Stimulated activated CD8-positive, alpha-beta memory T cell treated with anti-CD3 and anti-CD28 coated beads, Interleukin-2, amount 100 ng/mL, for 48 hours (primary cell): Measurements from ENCODE around the gene STOM.
A peak's percentile ranks its signal among the peaks of the same experiment; 100 is the strongest.
"Not testable (repeated sequence)": the region's sequence is repeated elsewhere in the genome, so short reads cannot be mapped to it uniquely, and the experiment has no call there.

ENCODE experiments used
- DNase-seq, 2 donors: peaks; one replicate each; pipeline ENCODE4 v3.0.0-alpha.2; 2020; ENCODE audit warnings: low read depth in 2 of 2

The STOM gene, protein sequence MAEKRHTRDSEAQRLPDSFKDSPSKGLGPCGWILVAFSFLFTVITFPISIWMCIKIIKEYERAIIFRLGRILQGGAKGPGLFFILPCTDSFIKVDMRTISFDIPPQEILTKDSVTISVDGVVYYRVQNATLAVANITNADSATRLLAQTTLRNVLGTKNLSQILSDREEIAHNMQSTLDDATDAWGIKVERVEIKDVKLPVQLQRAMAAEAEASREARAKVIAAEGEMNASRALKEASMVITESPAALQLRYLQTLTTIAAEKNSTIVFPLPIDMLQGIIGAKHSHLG

DNA sequence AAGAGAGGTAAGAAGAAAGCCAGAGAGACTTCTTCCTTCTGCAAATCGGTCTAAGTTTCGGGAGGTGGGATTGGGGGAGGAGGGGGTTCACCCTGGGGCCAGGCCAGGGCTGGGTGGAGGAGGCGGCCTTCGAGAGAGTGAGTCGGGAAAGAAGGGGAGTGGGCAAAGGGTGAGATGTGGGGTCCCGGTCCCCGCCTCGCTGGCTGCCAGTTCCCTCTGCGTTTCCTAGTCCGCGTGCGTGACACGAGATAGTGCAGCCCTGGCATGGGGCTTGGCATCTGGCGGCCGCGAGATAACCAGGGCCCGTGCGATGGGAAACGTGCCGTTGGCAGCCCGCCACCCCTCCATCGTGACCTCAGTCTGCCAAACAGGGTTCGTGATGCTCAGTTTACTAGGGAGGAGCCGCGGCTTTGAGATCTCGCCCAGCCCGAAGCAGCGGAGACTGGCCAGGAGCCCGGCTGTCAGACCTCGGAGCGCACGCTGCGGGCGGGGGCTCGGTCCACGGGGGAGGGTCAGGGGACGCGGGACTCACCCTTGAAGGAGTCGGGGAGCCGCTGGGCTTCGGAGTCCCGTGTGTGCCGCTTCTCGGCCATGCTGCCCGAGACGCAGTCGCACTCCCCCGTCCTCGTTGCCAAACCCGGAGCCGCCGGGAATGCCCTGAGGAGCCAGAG, at the start of gene STOM:
Gene STOM, minus strand, starts transcription at position 656 of the 671 bp plus-strand sequence. Its CDS starts 63 bp downstream, at position 593.
- peak in 1 of 2 donors; percentile 40 for DNase-seq

DNA sequence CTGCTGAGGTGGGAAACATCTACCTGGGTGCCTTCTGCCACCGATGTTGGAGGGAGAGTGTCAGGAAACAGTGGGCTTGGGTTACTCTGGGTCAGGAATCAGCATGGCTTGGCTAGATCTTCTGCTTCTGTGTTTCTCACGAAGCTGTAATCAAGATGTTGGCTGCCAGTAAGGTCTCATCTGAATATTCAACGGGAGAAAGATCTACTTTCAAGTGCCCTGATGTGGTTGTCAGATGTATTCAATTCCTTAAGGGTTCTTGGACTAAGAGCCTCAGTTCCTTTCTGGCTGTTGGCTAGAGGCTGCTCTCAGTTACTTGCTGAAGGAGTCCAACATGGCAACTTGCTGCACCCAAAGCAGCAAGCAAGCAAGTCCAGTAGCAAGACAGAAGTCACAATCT, 41.9 kb upstream of the STOM start:
- DNase-seq, result no peak

DNA sequence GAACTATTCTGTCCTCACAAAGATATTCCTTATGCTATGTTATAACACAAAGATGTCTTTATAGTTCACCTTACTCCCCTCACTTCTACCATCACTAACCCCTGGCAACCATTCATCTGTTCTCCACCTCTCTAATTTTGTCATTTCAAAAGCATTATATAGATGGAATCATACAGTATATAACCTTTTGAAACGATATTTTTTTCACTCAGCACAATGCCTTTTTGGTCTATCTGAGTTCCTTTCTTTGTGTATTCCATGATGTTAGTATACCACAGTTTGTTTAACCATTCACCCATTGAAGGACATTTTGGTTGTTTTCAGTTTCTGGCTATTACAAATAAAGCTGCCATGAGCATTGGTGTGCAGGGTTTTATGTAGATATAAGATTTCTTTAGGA, 35.8 kb upstream of the STOM start:
- DNase-seq, result no peak

DNA sequence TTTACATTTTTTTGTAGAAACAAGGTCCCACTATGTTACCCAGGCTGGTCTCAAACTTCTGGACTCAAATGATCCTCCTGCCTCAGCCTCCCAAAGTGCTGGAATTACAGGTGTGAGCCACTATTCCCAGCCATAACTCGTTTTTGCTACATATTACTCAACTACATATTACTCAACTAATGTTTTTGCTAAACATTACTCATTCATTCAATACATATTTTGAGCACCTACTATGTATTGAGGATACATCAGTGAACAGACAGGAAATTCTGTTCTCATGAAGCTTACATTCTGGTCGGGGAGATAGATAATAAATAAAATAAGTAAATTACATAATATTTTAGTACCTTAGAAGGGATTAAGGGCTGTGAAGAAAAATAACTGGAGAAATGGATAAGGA, 34.9 kb upstream of the STOM start:
- DNase-seq, result no peak

DNA sequence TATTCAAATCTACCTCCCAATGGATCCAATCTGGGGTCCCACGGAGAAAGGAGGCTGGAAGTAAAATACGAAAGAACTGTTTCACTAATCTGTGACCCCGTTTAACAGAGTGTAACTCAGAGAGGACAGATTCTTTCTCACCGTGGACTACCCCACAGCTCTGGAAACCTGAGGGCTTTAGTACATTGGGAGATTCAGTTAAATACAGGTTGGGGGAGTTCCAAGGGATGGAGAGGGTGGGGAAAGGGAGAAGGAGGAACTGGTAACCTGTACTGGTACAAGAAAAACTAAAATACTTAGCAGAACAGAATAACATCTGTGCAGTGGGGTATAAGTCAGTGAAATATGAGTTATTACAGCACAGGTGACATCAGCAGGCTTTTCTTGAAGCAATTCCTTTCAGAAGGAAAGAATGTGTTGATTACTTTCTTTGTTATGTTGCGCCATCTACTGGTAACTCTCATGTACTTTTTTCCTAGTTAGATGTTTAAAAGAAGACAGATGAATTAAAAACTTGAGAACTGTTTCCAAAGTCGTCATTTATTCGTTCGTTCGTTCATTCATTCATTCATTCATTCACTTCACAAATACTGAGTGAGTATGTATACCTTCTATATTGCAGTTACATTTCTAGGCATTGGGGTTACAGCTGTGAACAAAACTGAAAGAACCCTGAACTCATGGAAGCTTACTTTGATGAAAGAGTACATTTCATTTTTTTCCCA, 30.0 kb upstream of the STOM start:
- no peak for DNase-seq

DNA sequence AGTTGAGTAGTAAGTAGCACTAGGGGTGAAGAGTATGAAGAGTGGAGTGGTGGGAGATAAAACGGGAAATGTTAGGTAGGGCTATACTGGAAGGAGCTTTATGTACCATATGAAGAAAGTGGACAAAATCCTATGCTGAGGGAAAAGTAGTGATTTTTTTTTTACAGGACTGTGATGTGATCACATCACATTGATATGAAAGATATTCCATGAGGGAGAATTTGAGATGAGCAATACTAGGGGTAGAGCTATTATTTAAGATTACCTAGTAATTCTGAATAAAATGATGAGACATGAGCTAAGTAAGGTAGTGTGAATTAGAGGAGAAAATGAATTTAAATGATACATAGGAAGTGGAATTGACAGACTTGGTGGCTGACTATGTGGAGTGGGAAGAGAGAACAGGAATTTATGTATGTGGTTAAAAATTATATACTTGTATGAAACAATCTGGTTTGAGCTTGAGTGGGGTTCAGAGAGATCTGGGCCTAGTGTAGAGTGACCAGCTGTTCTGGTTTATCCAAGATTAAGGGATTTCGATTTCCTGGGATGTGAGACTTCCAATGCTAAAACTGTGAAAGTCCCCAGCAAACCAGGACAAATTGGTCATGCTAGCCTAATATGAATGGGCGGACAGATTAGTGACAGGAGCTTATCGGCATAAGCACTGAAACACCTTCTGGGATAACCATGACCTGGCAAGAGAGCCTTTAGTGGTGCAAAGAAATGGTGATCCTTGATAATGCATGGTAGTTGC, 29.3 kb upstream of the STOM start:
- DNase-seq, result no peak

DNA sequence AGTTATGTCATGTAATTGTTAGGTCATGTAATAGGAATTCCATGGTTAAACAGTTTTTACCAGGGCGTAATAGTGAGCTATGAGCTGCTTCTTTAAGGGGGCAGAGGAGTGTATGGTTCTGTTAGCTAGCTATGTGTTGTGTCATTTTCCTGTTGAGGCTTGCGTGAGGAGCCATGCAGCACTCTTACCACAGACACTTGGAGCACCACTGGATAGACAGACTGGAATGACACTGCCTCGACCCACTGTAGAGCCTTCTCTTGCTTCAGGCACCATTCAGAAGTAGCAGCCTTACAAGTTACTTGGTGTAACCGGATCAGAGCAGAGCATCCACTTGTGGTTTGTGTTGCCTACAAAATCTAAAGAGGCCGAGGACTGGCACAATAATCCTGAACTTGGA, 28.3 kb upstream of the STOM start:
- DNase-seq, result no peak

DNA sequence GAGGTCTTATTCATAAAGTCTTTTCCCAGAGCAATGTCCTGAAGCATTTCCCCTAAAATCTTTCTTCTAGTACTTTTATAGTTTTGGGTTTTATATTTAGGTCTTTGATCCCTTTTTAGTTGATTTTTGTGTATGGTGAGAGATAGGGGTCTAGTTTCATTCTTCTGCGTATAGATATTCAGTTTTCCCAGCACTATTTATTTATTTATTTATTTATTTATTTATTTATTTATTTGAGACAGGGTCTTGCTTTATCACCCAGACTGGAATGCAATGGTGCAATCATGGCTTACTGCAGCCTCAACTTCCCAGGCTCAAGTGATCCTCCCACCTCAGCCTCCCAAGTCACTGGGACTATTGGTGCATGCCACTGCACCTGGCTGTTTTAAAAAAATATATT, 27.2 kb upstream of the STOM start:
- DNase-seq, result not testable (repeated sequence)

DNA sequence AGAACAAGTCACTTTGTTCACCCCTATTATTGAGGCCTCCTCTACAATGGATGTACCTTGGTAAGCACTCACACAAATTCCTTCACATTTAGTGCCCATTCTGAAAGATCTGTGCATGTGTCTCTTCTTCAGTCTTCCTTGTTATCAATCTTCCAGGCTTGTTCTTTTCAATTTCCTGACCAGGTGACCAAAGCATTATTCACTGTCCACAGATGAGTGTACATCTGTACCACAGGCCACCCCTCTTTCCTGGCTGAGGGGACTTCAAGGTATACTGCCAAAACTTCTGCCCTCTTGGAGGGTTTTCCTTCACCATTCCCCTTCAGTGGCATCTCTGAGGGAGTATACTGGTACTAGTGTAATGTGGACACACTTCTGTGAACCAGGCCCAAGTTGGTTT, 25.5 kb upstream of the STOM start:
- DNase-seq, result no peak

DNA sequence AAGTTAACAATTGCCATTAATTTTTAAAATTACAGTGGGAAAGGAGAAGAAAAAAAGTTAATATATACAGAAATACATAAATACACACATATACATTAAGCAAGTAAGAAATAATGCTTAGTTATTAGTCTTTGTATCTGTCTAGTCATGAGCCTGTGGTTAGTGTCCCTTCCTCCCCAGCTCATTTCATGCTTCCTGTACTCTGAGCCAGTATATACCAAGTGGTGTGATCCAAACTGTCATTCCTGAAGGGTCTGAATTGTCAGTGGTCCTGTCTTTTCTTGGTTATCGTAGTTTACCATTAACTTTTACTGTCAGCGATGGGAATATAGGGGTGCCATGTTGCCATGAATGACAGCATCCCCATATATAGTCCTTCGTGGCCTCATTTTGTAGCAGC, 24.2 kb upstream of the STOM start:
- no peak for DNase-seq

DNA sequence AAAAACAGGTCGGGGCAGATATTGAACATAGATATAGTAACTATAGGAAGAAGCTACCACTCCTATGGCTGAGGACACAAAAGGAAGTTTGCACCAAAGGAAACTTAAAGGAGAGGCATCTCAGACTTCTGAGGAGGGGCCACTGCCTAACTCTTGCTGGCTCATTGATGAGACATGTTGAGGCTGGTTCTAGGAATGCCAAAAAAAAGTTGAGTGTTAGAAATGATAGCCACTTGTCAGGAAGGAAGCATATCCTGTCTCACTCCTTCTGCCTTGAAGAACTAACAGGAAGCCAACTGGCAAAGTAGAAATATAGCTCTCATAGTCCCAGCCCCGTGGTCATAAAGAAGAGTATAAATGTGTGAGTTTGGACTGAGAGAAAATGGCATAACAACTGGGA, 23.3 kb upstream of the STOM start:
- DNase-seq, result no peak

DNA sequence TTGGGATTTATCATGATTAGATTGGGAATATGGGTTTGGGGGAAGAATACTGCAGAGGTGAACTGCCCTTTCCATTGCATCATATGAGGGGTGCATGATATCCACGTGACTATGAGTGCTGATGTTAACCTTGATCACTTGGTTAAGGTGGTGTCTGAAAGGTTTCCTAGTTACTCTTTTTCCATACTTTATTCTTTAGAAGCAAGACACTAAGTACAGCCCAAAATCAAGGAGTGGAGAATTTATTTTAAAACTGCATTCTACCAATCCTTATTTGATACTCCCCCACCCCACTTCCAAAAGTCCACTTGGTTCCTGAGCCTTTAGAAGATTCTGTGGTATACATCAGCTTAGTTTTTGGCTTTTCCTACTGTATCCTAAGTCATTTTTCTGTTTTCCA, 20.3 kb upstream of the STOM start:
- DNase-seq, result no peak

DNA sequence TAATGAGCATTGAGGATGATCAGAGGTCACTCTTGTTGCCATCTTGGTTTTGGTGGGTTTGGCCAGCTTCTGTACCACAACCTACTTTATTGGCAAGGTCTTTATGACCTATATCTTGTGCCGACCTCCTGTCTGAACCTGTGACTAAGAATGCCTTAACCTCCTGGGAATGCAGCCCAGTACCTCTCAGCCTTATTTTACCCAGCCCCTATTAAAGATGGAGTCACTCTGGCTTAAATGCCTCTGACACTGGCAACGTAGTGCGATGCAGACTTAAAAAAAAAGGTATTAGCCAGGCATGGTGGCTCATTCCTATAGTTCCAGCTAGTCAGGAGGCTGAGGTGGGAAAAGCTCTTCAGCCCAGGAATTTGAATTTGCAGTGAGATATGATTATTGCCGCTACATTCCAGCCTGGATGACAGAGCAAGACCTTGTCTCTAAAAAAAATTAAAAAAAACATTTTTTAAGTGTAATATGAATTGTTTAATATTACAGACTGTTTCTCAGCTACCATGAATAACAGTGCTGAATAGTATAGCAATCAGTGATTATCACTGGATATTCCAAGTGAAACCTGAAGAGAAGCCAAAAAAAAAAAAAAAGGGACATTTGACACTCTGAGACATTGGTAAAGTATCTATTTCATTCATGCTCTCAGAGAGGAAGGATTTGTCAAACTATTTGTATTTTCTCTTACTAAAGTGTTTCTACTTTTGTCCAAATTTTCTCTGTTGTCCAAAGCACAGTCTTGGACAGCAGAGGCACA, 18.3 kb upstream of the STOM start:
- no peak for DNase-seq

DNA sequence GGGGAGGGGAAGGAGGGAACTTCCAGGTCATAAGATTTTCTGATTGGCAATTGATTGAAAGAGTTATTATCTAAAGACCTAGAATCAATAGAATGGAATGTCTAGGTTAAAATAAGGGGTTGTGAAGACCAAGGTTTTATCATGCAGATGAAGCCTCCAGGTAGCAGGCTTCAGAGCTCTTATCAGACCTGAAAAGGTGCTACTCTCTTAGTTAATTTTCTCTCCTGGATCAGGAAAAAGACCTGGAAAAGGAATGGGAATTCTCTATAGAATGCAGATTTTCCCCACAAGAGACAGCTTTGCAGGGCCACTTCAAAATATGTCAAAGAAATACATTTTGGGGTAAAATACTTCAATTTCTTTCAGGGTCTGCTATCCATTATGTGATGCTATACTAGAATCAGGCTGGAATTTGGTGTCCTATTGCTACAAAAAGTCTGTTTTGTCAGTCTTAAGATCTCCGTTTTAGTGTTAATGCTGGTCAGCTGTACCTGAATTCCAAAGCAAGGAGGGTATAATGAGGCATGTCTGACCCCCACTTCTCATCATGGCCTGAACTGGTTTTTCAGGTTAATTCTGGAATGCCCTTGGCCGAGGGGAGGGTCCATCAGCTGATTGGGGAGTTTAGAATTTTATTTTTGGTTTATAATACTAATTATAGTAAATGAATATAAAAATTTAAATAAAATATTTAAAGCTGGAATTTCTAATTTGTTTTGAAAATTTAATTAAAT, 16.6 kb upstream of the STOM start:
- DNase-seq, result no peak

DNA sequence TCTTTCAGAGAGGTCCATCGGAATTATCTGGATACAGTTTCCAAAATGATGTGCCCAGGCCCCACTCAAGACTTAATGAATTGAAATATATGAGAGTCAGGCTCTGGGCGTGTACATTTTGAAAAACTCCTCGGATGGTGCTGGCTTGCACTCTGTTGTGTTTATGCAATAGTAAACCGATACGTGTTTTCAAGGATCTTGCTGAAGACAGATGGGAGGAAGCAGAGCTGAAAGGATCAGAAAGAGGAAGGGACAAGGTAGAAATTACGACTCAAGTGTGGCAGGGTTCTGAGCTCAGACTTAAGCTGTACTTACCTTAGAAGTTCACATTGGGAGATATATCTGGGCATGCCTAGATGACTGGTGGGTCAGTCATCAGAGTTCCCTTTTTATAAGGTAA, 13.7 kb upstream of the STOM start:
- no peak for DNase-seq

DNA sequence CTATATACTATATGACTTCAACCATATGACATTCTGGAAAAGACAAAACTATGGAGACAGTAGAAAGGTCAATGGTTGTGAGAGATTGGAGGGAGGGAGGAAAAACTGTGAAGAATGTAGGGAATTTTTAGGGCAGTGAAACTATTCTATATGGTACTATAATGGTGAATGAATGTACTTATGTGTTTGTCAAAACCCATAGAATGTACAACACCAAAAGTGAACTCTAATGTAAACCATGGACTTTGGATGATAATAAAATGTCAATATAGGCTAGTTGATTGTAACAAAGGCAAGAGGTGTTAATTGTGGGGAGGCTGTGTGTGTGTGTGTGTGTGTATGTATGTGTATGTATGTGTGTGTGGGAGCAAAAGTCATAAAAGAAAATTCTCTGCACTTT, 10.8 kb upstream of the STOM start:
- no peak for DNase-seq

DNA sequence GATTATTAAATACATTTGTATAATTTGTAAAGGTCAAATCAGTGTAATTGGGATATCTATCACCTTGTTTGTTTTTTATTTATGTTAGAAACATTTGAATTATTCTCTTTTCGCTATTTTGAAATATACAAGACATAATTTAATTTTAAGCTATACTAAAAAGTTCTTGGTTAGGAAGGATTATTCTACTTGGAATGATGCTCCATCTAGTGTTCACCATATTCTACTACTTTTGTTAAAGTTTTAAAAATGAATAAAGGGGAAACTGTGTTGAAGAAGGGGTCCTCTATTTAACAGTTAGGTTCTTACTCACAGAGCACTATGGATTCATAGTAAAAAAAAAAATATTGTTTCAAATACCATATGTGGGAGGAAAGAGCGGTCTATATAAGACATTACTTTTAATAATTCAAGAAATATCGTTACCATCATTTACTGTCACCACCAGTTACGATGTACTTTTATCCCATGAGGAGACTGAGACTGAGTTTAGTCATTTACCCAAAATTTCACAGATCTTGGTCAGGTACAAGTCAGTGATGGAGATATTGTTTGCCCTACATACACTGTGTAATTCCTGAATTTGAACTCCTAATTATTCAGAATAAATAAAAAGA, 6.3 kb upstream of the STOM start:
- no peak for DNase-seq

DNA sequence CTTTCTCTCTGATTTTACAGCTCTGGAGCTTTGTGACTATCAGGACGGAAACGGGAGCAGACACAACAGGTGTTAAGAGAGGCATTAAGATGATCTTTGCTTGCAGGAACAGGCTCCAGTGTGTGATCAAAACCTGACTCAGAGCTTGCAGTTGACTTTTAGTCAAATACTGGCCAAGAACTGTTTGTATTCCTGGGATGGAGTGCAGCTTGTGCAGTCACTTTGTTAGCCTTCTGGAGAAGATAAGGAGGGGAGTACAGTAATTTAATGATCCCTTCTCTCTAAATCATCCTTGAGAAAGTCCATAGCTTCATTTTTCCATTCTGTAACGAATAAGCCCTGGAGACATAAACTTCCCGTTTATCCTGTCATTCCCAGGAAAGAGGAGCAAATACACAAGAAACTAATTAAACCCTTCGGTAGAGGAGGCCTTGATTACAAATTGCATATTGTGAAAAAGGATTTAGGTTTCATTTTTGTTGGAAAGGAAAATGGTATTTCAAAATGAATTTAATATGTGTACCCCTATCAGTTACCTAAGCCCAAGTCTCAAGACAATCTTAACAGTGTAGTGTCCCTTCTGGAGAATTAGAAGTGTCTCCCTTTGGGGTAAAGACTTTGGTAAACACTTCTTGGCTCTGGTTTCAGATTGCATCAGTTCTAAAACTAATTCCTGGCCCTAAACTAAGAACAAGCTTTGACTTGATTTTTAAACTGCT, 3.1 kb upstream of the STOM start:
- no peak for DNase-seq

DNA sequence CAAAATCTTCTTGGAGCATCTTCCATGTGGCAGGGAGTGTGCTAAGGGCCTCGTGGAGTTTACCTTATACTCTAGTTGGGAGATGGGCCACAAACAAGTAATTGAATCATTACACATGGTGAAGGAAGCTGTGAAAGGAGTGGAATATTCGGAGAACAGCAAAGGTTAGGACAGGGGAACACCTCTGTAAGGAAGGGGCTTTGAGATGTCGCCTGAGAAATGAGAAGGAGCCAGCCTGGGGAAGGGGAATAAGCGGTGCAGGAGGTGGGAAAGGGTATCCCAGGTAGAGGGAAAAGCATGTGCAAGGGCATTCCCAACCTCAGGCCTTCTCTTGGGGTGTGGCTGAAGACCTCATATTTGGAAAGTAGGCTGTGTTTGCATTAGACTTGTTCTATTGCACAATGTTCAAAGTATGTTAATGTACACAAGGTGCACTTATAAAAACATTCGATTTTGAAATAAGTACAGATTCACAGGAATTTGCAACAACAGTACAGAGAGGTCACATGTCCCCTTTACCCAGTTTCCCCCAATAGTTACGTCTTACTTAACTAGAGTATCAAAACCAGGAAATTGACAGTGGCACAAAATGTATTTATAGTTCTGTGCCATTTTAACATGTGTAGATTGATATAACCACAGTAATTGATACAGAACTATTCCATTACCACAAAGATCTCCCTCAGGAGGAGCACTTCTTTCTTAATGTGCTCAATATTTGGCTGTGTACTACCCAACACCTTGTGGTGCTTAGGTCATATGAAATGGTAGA, 2.4 kb upstream of the STOM start:
- no peak for DNase-seq
